ENCODE data around the gene ZNF236.

GRCh38 chr18:76963936-76964335, 141.6 kb downstream of the ZNF236 start:
- no peak for TF ChIP-seq CTCF (conservative IDR thresholded peaks at IDR 0.05)
- TF ChIP-seq ZFX (IDR thresholded peaks at IDR 0.05): no peak
